GM12878 (cell line): ENCODE results near the gene NUDT3.

Experiments used
- POLR2A ChIP-seq: IDR thresholded peaks from 2 replicates; pipeline ENCODE4 v1.6.1; 2011; ENCODE audit warnings: low read depth, mild to moderate bottlenecking, low read length
- SPI1 ChIP-seq: IDR thresholded peaks from 2 replicates; pipeline ENCODE4 v1.6.1; 2011; ENCODE audit warnings: low read depth, mild to moderate bottlenecking, low read length, moderate library complexity, borderline replicate concordance; ENCODE audit not compliant: insufficient read depth
- TF ChIP-seq, protein P1 (sequence below): IDR thresholded peaks from 2 replicates; pipeline ENCODE4 v1.6.1; 2012; ENCODE audit warnings: mild to moderate bottlenecking, low read depth, low read length
- TF ChIP-seq, protein P2 (sequence below), 3 experiments: IDR thresholded peaks in 2 of 3; conservative IDR thresholded peaks in 1 of 3; 2 replicates each; pipeline ENCODE4 v1.5.1; 2011; ENCODE audit warnings: low read depth in 3 of 3, low read length in 3 of 3, mild to moderate bottlenecking in 3 of 3, control low read depth in 2 of 3, moderate library complexity in 2 of 3, inconsistent platforms in 1 of 3, mixed read lengths in 1 of 3; ENCODE audit not compliant: control insufficient read depth in 2 of 3, insufficient read depth in 1 of 3; ENCODE audit errors: extremely low read depth in 1 of 3
- TF ChIP-seq, protein P3 (sequence below): IDR thresholded peaks from 2 replicates; pipeline ENCODE4 v1.6.1; 2012; ENCODE audit warnings: low read depth, low read length, improper control_type of control experiment

DNA sequence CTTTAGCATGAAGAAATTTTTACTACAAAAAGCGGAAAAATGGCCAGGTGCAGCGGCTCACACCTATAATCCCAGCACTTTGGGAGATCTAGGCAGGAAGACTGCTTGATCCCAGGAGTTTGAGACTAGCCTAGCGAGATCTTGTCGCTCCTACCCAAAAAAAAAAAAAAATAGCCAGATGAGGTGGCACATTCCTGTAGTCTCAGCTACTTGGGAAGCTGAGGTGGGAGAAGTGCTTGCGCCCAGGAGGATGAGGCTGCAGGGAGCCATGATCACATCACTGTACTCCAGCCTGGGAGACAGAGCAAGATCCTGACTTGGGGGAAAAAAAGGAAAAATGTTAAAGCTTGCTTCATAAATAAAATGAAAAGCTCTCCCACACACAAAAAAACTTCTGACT is 14.5 kb downstream of the NUDT3 start:
- TF ChIP-seq, protein P1, sequence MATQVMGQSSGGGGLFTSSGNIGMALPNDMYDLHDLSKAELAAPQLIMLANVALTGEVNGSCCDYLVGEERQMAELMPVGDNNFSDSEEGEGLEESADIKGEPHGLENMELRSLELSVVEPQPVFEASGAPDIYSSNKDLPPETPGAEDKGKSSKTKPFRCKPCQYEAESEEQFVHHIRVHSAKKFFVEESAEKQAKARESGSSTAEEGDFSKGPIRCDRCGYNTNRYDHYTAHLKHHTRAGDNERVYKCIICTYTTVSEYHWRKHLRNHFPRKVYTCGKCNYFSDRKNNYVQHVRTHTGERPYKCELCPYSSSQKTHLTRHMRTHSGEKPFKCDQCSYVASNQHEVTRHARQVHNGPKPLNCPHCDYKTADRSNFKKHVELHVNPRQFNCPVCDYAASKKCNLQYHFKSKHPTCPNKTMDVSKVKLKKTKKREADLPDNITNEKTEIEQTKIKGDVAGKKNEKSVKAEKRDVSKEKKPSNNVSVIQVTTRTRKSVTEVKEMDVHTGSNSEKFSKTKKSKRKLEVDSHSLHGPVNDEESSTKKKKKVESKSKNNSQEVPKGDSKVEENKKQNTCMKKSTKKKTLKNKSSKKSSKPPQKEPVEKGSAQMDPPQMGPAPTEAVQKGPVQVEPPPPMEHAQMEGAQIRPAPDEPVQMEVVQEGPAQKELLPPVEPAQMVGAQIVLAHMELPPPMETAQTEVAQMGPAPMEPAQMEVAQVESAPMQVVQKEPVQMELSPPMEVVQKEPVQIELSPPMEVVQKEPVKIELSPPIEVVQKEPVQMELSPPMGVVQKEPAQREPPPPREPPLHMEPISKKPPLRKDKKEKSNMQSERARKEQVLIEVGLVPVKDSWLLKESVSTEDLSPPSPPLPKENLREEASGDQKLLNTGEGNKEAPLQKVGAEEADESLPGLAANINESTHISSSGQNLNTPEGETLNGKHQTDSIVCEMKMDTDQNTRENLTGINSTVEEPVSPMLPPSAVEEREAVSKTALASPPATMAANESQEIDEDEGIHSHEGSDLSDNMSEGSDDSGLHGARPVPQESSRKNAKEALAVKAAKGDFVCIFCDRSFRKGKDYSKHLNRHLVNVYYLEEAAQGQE = no peak
- no peak for TF ChIP-seq POLR2A
- TF ChIP-seq, protein P2, sequence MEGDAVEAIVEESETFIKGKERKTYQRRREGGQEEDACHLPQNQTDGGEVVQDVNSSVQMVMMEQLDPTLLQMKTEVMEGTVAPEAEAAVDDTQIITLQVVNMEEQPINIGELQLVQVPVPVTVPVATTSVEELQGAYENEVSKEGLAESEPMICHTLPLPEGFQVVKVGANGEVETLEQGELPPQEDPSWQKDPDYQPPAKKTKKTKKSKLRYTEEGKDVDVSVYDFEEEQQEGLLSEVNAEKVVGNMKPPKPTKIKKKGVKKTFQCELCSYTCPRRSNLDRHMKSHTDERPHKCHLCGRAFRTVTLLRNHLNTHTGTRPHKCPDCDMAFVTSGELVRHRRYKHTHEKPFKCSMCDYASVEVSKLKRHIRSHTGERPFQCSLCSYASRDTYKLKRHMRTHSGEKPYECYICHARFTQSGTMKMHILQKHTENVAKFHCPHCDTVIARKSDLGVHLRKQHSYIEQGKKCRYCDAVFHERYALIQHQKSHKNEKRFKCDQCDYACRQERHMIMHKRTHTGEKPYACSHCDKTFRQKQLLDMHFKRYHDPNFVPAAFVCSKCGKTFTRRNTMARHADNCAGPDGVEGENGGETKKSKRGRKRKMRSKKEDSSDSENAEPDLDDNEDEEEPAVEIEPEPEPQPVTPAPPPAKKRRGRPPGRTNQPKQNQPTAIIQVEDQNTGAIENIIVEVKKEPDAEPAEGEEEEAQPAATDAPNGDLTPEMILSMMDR (IDR thresholded peaks at IDR 0.05 in 2 of 3, conservative IDR thresholded peaks at IDR 0.05 in 1 of 3; ENCODE audit: control insufficient read depth in 2 of 3, extremely low read depth in 1 of 3, insufficient read depth in 1 of 3, low read depth in 3 of 3, low read length in 3 of 3) = no peak
- TF ChIP-seq SPI1 = no peak
- TF ChIP-seq, protein P3, sequence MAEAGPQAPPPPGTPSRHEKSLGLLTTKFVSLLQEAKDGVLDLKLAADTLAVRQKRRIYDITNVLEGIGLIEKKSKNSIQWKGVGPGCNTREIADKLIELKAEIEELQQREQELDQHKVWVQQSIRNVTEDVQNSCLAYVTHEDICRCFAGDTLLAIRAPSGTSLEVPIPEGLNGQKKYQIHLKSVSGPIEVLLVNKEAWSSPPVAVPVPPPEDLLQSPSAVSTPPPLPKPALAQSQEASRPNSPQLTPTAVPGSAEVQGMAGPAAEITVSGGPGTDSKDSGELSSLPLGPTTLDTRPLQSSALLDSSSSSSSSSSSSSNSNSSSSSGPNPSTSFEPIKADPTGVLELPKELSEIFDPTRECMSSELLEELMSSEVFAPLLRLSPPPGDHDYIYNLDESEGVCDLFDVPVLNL = no peak
